HEK293 (cell line): Measurements from ENCODE around the gene UBE2V1.

ENCODE experiments used
- BCL11A ChIP-seq: fragments of 450-650 bp; formaldehyde crosslinking; IDR thresholded peaks from 2 replicates; pipeline ENCODE4 v1.5.1; 2016; ENCODE audit warnings: low read depth, missing biosample characterization, missing genetic modification characterization
- SETDB1 ChIP-seq: IDR thresholded peaks from one replicate; pipeline ENCODE4 v1.6.1; 2017; ENCODE audit warnings: mild to moderate bottlenecking, low read length, moderate library complexity, mixed read lengths; ENCODE audit not compliant: insufficient read length
- TF ChIP-seq, protein P1 (sequence below): fragments of 450-650 bp; formaldehyde crosslinking; IDR thresholded peaks from 2 replicates; pipeline ENCODE4 v1.5.1; 2016; ENCODE audit warnings: missing biosample characterization, missing genetic modification characterization
- TF ChIP-seq, protein P2 (sequence below): fragments of 450-650 bp; formaldehyde crosslinking; IDR thresholded peaks from 2 replicates; pipeline ENCODE4 v1.5.1; 2017; ENCODE audit warnings: missing biosample characterization, missing genetic modification characterization
- TF ChIP-seq, protein P3 (sequence below): fragments of 450-650 bp; formaldehyde crosslinking; IDR thresholded peaks from 2 replicates; pipeline ENCODE4 v1.5.1; 2016; ENCODE audit warnings: missing biosample characterization, missing genetic modification characterization

DNA sequence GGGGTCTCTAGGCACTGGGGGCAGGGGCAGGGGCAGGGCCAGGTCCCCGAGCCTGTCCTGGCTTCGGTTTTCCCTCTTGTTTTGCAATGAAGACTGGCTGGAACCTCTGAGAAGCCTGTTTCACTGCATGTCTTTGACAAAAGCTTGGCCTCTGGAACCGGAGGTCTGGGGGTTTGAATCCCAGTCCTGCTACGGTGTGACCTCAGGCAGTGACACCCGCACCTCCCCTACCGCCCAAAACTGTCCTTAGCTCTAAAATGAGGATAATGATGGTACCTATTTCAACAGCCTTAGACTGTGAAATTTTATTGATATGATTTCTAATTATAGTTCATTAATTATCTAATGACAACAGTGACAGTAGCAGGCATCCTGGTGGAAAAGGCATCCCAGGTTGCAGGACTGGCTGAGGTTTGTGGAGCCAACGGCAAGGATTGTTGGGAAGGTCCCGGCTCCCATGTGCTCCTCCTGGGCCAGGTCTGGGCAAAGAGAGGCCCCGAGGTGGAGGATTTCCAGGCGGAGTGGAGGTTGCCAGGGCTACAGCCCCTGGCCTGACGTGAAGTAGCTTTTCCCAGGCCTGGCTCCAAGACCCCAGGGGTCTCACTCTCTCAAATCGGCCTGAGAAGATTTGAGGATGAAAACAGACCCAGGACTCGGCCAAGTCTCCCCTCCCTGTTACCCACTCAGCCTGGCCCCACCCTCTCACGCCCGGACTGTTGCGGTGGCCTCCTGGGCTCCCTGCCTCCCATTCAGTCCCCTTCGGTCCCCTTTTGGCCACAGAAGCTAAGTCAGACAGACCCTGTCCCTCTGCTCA is 72.3 kb downstream of the UBE2V1 start:
- TF ChIP-seq, protein P1, sequence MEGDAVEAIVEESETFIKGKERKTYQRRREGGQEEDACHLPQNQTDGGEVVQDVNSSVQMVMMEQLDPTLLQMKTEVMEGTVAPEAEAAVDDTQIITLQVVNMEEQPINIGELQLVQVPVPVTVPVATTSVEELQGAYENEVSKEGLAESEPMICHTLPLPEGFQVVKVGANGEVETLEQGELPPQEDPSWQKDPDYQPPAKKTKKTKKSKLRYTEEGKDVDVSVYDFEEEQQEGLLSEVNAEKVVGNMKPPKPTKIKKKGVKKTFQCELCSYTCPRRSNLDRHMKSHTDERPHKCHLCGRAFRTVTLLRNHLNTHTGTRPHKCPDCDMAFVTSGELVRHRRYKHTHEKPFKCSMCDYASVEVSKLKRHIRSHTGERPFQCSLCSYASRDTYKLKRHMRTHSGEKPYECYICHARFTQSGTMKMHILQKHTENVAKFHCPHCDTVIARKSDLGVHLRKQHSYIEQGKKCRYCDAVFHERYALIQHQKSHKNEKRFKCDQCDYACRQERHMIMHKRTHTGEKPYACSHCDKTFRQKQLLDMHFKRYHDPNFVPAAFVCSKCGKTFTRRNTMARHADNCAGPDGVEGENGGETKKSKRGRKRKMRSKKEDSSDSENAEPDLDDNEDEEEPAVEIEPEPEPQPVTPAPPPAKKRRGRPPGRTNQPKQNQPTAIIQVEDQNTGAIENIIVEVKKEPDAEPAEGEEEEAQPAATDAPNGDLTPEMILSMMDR (tag by site-specific recombination), result no peak
- TF ChIP-seq SETDB1, result no peak
- TF ChIP-seq, protein P2, sequence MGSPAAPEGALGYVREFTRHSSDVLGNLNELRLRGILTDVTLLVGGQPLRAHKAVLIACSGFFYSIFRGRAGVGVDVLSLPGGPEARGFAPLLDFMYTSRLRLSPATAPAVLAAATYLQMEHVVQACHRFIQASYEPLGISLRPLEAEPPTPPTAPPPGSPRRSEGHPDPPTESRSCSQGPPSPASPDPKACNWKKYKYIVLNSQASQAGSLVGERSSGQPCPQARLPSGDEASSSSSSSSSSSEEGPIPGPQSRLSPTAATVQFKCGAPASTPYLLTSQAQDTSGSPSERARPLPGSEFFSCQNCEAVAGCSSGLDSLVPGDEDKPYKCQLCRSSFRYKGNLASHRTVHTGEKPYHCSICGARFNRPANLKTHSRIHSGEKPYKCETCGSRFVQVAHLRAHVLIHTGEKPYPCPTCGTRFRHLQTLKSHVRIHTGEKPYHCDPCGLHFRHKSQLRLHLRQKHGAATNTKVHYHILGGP (tag by site-specific recombination), result no peak
- TF ChIP-seq BCL11A (tag by site-specific recombination), result no peak
- TF ChIP-seq, protein P3, sequence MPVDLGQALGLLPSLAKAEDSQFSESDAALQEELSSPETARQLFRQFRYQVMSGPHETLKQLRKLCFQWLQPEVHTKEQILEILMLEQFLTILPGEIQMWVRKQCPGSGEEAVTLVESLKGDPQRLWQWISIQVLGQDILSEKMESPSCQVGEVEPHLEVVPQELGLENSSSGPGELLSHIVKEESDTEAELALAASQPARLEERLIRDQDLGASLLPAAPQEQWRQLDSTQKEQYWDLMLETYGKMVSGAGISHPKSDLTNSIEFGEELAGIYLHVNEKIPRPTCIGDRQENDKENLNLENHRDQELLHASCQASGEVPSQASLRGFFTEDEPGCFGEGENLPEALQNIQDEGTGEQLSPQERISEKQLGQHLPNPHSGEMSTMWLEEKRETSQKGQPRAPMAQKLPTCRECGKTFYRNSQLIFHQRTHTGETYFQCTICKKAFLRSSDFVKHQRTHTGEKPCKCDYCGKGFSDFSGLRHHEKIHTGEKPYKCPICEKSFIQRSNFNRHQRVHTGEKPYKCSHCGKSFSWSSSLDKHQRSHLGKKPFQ (tag by site-specific recombination), result no peak
